ENCODE results near the gene P2RX4. TPM values are rescaled to one million over a fixed set of nuclear protein-coding genes. Genes with fewer than 3 reads are reported as not detected.

The P2RX4 gene
- total and polyA plus RNA-seq, 2 of the 8 experiments (the other 6 are each of a cell fraction or from before 2014, with no cell fraction given) = 9.5 to 12.2 TPM

GRCh38 chr12:121236776-121237175, 26.8 kb downstream of the P2RX4 start:
- no peak overlapping the region for H3K27ac ChIP-seq (ENCODE audit: low read depth, low read length)
- no peak overlapping the region for H4K91ac ChIP-seq (replicated peaks; ENCODE audit: insufficient read length, low read length)
- H2BK12ac ChIP-seq (ENCODE audit: low read depth, low read length) = no peak overlapping the region
- no peak overlapping the region for H2BK20ac ChIP-seq (ENCODE audit: low read length)
- H3K23me2 ChIP-seq (ENCODE audit: low read depth, low read length) = no peaks in the 10 kb centered on the region
- POLR2A ChIA-PET (ENCODE audit: partially characterized antibody) = no interaction called here
- H3K18ac ChIP-seq (ENCODE audit: extremely low read depth, low read length) = no peak overlapping the region
- H2BK15ac ChIP-seq (ENCODE audit: low read length) = no peak overlapping the region
- H2BK5ac ChIP-seq (ENCODE audit: low read depth, low read length) = no peak overlapping the region
- no peak overlapping the region for H3K14ac ChIP-seq (ENCODE audit: insufficient read length)
- H4K20me1 ChIP-seq (replicated peaks in 1 of 2; ENCODE audit: control insufficient read depth in 1 of 2, insufficient read depth in 2 of 2, low read length in 2 of 2) = peaks cover 0 to 2% of the 10 kb centered on the region in 2 experiments
- no peak overlapping the region for H2AK5ac ChIP-seq (ENCODE audit: low read depth, low read length)
- no peak overlapping the region for H3K56ac ChIP-seq (replicated peaks; ENCODE audit: insufficient read length, low read depth, low read length)
- no peak overlapping the region for H3K4me3 ChIP-seq (ENCODE audit: extremely low read depth in 1 of 4, insufficient read depth in 2 of 4, low read depth in 3 of 4, low read length in 4 of 4)
- CTCF ChIA-PET (ENCODE audit: partially characterized antibody) = no interaction called here
- H3K9me3 ChIP-seq (ENCODE audit: insufficient read depth in 2 of 2, low read depth in 1 of 2, low read length in 1 of 2) = no peaks in the 10 kb centered on the region
- no peaks in the 10 kb centered on the region for H3K27me3 ChIP-seq (replicated peaks in 1 of 4; ENCODE audit: control insufficient read depth in 3 of 4, extremely low read depth in 1 of 4, insufficient read depth in 3 of 4, low read length in 3 of 4)
- FAIRE-seq = no peak
- H3K79me2 ChIP-seq (ENCODE audit: control insufficient read depth in 1 of 2, insufficient read depth in 2 of 2, low read length in 2 of 2) = no peaks in the 10 kb centered on the region
- no peak overlapping the region for H3K9ac ChIP-seq (replicated peaks in 1 of 4; ENCODE audit: extremely low read depth in 1 of 4, low read depth in 3 of 4, low read length in 3 of 4)
- H3K36me3 ChIP-seq (ENCODE audit: control insufficient read depth in 2 of 4, insufficient read depth in 4 of 4, low read length in 3 of 4) = peaks cover 0 to 7% (median 0%) of the 10 kb centered on the region in 4 experiments; a peak in 2 of 8 replicates
- no peak overlapping the region for H2AFZ ChIP-seq (ENCODE audit: low read length)
- H3K4ac ChIP-seq (replicated peaks; ENCODE audit: insufficient read length, low read depth, low read length) = no peak overlapping the region
- peaks cover 0 to 16% (median 7%) of the 10 kb centered on the region in 4 experiments; a peak in 6 of 7 replicates for H3K4me1 ChIP-seq (replicated peaks in 1 of 4; ENCODE audit: control insufficient read depth in 3 of 4, insufficient read depth in 4 of 4, low read length in 3 of 4)
- no peak overlapping the region for H4K5ac ChIP-seq (ENCODE audit: insufficient read length, low read depth, low read length)
- H3K79me1 ChIP-seq (ENCODE audit: low read depth, low read length) = no peaks in the 10 kb centered on the region
- no peak overlapping the region for H2BK120ac ChIP-seq (replicated peaks; ENCODE audit: low read depth, low read length)
- no peak for DNase-seq (ENCODE audit: low read depth in 1 of 2, low spot score in 2 of 2)
- H4K8ac ChIP-seq (ENCODE audit: extremely low read depth, insufficient read depth, low read length) = no peak overlapping the region
- H3K23ac ChIP-seq (ENCODE audit: insufficient read length) = no peak overlapping the region
- 89% methylated on average over 9 of the region's 9 CpGs; no CpG with 5 or more reads in 1 of the 2 experiments for WGBS, 2 experiments (ENCODE audit: extremely low coverage in 1 of 2, insufficient coverage in 1 of 2, insufficient read length in 1 of 2, insufficient replicate concordance in 2 of 2, low coverage in 1 of 2, low lambda C conversion rate in 2 of 2, missing lambda C conversion rate in 1 of 2)
- no peak overlapping the region for H3K4me2 ChIP-seq (ENCODE audit: insufficient read depth in 1 of 2, low read depth in 2 of 2, low read length in 2 of 2)
- no peak for TF ChIP-seq MAFK (IDR thresholded peaks at IDR 0.05; ENCODE audit: low read depth, low read length)
- TF ChIP-seq TCF12 (IDR thresholded peaks at IDR 0.05; ENCODE audit: low read depth, low read length) = no peak
- no peak for TF ChIP-seq TEAD4 (IDR thresholded peaks at IDR 0.05; ENCODE audit: low read depth, low read length)
- no peak for TF ChIP-seq SIN3A (conservative IDR thresholded peaks at IDR 0.05 in 1 of 2, IDR thresholded peaks at IDR 0.05 in 1 of 2; ENCODE audit: low read depth in 1 of 2, low read length in 2 of 2)
- no peak for TF ChIP-seq SP4 (IDR thresholded peaks at IDR 0.05; ENCODE audit: low read length)
- no peak for TF ChIP-seq BRCA1 (IDR thresholded peaks at IDR 0.05; ENCODE audit: low read depth, low read length)
- TF ChIP-seq EZH2 (IDR thresholded peaks at IDR 0.05; ENCODE audit: low read depth, low read length, severe bottlenecking) = no peak
- TF ChIP-seq CBX5 (IDR thresholded peaks at IDR 0.05; ENCODE audit: low read depth, low read length) = no peak
- no peak for TF ChIP-seq POLR2AphosphoS5 (IDR thresholded peaks at IDR 0.05; ENCODE audit: low read depth, low read length)
- TF ChIP-seq CREB1 (IDR thresholded peaks at IDR 0.05) = no peak
- no peak for TF ChIP-seq CEBPB (IDR thresholded peaks at IDR 0.05; ENCODE audit: low read depth, low read length)
- TF ChIP-seq SP1 (IDR thresholded peaks at IDR 0.05; ENCODE audit: low read depth, low read length) = no peak
- TF ChIP-seq TAF7 (optimal IDR thresholded peaks at IDR 0.05; ENCODE audit: borderline replicate concordance, low read depth, low read length) = no peak
- TF ChIP-seq NRF1 (IDR thresholded peaks at IDR 0.05; ENCODE audit: low read depth, low read length) = no peak
- no peak for TF ChIP-seq TAF1 (IDR thresholded peaks at IDR 0.05; ENCODE audit: low read depth, low read length)
- TF ChIP-seq MAX (IDR thresholded peaks at IDR 0.05) = no peak
- no peak for TF ChIP-seq KDM1A (IDR thresholded peaks at IDR 0.05; ENCODE audit: borderline replicate concordance, low read length)
